WTC11 (cell line): ENCODE results near the gene APOD. TPM values are rescaled to one million over a fixed set of nuclear protein-coding genes. Genes with fewer than 3 reads are reported as not detected.

Source experiments
- ATAC-seq: fragments of 200-7000 bp; cut with Tn5 transposase; 2 replicates; pipeline ENCODE4 v1.10.0; 2021; ENCODE audit warnings: mild to moderate bottlenecking, moderate library complexity
- CTCF ChIA-PET: fragments of 300-600 bp; sonication (Branson Sonifier 250); formaldehyde crosslinking; loops from one replicate; lab custom pipeline; 2021; ENCODE audit warnings: antibody characterized with exemption; lab: Charles Lee
- POLR2A ChIA-PET: fragments of 350-600 bp; sonication (Branson Sonifier 250); formaldehyde crosslinking; loops from one replicate; lab custom pipeline; 2021; ENCODE audit warnings: antibody characterized with exemption; lab: Charles Lee
- DNase-seq: peaks from one replicate; pipeline ENCODE4 v3.0.0; 2021; ENCODE audit warnings: low spot score
- H3K27ac Mint-ChIP-seq: 2 replicates; pipeline ENCODE4 v1.8.0; 2021; ENCODE audit warnings: mixed read lengths
- H3K27me3 Mint-ChIP-seq: 2 replicates; pipeline ENCODE4 v1.8.0; 2021; ENCODE audit warnings: low read depth, mild to moderate bottlenecking, moderate library complexity, mixed read lengths
- H3K36me3 Mint-ChIP-seq: 2 replicates; pipeline ENCODE4 v1.8.0; 2021; ENCODE audit warnings: mixed read lengths
- H3K4me1 Mint-ChIP-seq: 2 replicates; pipeline ENCODE4 v1.8.0; 2022; ENCODE audit warnings: mixed read lengths
- H3K4me3 Mint-ChIP-seq: 2 replicates; pipeline ENCODE4 v1.8.0; 2021; ENCODE audit warnings: mild to moderate bottlenecking, moderate library complexity, mixed read lengths
- H3K9me3 Mint-ChIP-seq: 2 replicates; pipeline ENCODE4 v1.8.0; 2021; ENCODE audit warnings: mixed read lengths
- CDX4 ChIP-seq: fragments of 250-450 bp; sonication (Bioruptor Pico); IDR thresholded peaks from 2 replicates; pipeline ENCODE4 v1.9.0; 2021; ENCODE audit warnings: moderate library complexity, mild to moderate bottlenecking, inconsistent platforms, borderline replicate concordance
- CTCF ChIP-seq: fragments of 200-600 bp; IDR thresholded peaks from 2 replicates; pipeline ENCODE4 v1.8.0; 2022; ENCODE audit warnings: antibody characterized with exemption
- E2F5 ChIP-seq: sonication (generic); formaldehyde crosslinking; IDR thresholded peaks from 2 replicates; pipeline ENCODE4 v1.8.1; 2022; ENCODE audit warnings: mild to moderate bottlenecking, moderate library complexity, missing genetic modification reagents
- FOXP1 ChIP-seq: sonication (generic); formaldehyde crosslinking; IDR thresholded peaks from 2 replicates; pipeline ENCODE4 v1.8.0; 2022; ENCODE audit warnings: missing genetic modification reagents, mild to moderate bottlenecking, moderate library complexity, borderline replicate concordance
- FOXP4 ChIP-seq: sonication (generic); formaldehyde crosslinking; IDR thresholded peaks from 2 replicates; pipeline ENCODE4 v1.8.0; 2022; ENCODE audit warnings: mild to moderate bottlenecking, missing genetic modification reagents
- GABPB1 ChIP-seq: sonication (generic); formaldehyde crosslinking; IDR thresholded peaks from 2 replicates; pipeline ENCODE4 v1.8.1; 2023; ENCODE audit warnings: mild to moderate bottlenecking, missing genetic modification reagents
- KAT7 ChIP-seq: sonication (generic); formaldehyde crosslinking; IDR thresholded peaks from 2 replicates; pipeline ENCODE4 v1.8.1; 2023; ENCODE audit warnings: missing genetic modification reagents, mild to moderate bottlenecking, borderline replicate concordance
- MAX ChIP-seq: sonication (generic); formaldehyde crosslinking; IDR thresholded peaks from 2 replicates; pipeline ENCODE4 v1.8.0; 2022; ENCODE audit warnings: mild to moderate bottlenecking, missing genetic modification reagents
- NFATC4 ChIP-seq: fragments of 250-450 bp; sonication (Bioruptor Pico); IDR thresholded peaks from 2 replicates; pipeline ENCODE4 v1.9.0; 2021; ENCODE audit warnings: mild to moderate bottlenecking
- NFE2L1 ChIP-seq: sonication (generic); formaldehyde crosslinking; IDR thresholded peaks from 2 replicates; pipeline ENCODE4 v1.8.1; 2023; ENCODE audit warnings: missing genetic modification reagents
- RELA ChIP-seq: sonication (generic); formaldehyde crosslinking; IDR thresholded peaks from 2 replicates; pipeline ENCODE4 v1.8.1; 2022; ENCODE audit warnings: missing genetic modification reagents, mild to moderate bottlenecking, borderline replicate concordance
- RORB ChIP-seq: fragments of 250-450 bp; sonication (Bioruptor Pico); IDR thresholded peaks from 2 replicates; pipeline ENCODE4 v1.9.0; 2021; ENCODE audit warnings: mild to moderate bottlenecking
- SMAD3 ChIP-seq: sonication (generic); formaldehyde crosslinking; IDR thresholded peaks from 2 replicates; pipeline ENCODE4 v1.8.0; 2022; ENCODE audit warnings: missing genetic modification reagents, mild to moderate bottlenecking, borderline replicate concordance
- SP1 ChIP-seq: sonication (generic); formaldehyde crosslinking; conservative IDR thresholded peaks from 2 replicates; pipeline ENCODE4 v1.8.1; 2022; ENCODE audit warnings: missing genetic modification reagents
- STAT6 ChIP-seq: sonication (generic); formaldehyde crosslinking; conservative IDR thresholded peaks from 2 replicates; pipeline ENCODE4 v1.8.1; 2023; ENCODE audit warnings: mild to moderate bottlenecking, low read depth, missing genetic modification reagents, moderate library complexity
- USF2 ChIP-seq: sonication (generic); formaldehyde crosslinking; IDR thresholded peaks from 2 replicates; pipeline ENCODE4 v1.8.1; 2023; ENCODE audit warnings: mild to moderate bottlenecking, missing genetic modification reagents, moderate library complexity
- ZBTB43 ChIP-seq: sonication (generic); formaldehyde crosslinking; IDR thresholded peaks from 2 replicates; pipeline ENCODE4 v1.8.1; 2023; ENCODE audit warnings: mild to moderate bottlenecking, missing genetic modification reagents
- ZNF138 ChIP-seq: sonication (generic); formaldehyde crosslinking; conservative IDR thresholded peaks from 2 replicates; pipeline ENCODE4 v1.8.1; 2022; ENCODE audit warnings: mild to moderate bottlenecking, moderate library complexity, missing genetic modification reagents
- ZNF232 ChIP-seq: sonication (generic); formaldehyde crosslinking; IDR thresholded peaks from 2 replicates; pipeline ENCODE4 v1.8.0; 2022; ENCODE audit warnings: mild to moderate bottlenecking, missing genetic modification reagents
- ZNF396 ChIP-seq: fragments of 250-450 bp; sonication (Bioruptor Pico); IDR thresholded peaks from 2 replicates; pipeline ENCODE4 v1.8.0; 2021; ENCODE audit warnings: mild to moderate bottlenecking, moderate library complexity, borderline replicate concordance
- total RNA-seq: library from RNA; stranded (reverse); gene quantifications from 3 replicates; pipeline ENCODE4 v1.2.3, GENCODE V29; 2021

APOD gene
- total RNA-seq, 1 experiment from 2014 or later, result not detected

- no peaks in the 10 kb centered on the region for H3K9me3 Mint-ChIP-seq
- CTCF ChIA-PET, result interaction anchor here (0.8 to 3.5 kb wide), 4 partner anchors 13 to 909 kb away, joined by 3 to 37 read pairs (median 5); partner anchors contain the start of gene XXYLT1
- no peaks in the 10 kb centered on the region for H3K36me3 Mint-ChIP-seq
- TF ChIP-seq E2F5 (CRISPR knock-in tag), result peak; percentile 41; the same call in 1 of the 2 replicates
- TF ChIP-seq ZBTB43 (CRISPR knock-in tag), result peak; percentile 49; the same call in 1 of the 2 replicates
- no peak for TF ChIP-seq ZNF138 (CRISPR knock-in tag)
- TF ChIP-seq CDX4 (CRISPR knock-in tag), result no peak
- TF ChIP-seq KAT7 (CRISPR knock-in tag), result no peak
- no peak for TF ChIP-seq SMAD3 (CRISPR knock-in tag)
- 0 out of 2 replicates have a peak, but pooled peaks have one; percentile 35 for TF ChIP-seq FOXP4 (CRISPR knock-in tag)
- peak; percentile 83 for TF ChIP-seq FOXP1
- TF ChIP-seq NFE2L1 (CRISPR knock-in tag), result peak; percentile 43; the same call in 1 of the 2 replicates
- no peak for TF ChIP-seq MAX (CRISPR knock-in tag)
- TF ChIP-seq SP1 (CRISPR knock-in tag), result peak; percentile 79; the same call in 1 of the 2 replicates
- TF ChIP-seq ZNF232 (CRISPR knock-in tag), result peak; percentile 93
- TF ChIP-seq RELA, result no peak
- 0 out of 2 replicates have a peak, but pooled peaks have one; percentile 32 for TF ChIP-seq GABPB1 (CRISPR knock-in tag)
- peaks cover 54% of the 10 kb centered on the region for H3K27me3 Mint-ChIP-seq
- peak within 1 kb of the TSS; percentile 89 for H3K4me3 Mint-ChIP-seq
- DNase-seq (peak; percentile 88), ATAC-seq (peak; percentile 89)
- POLR2A ChIA-PET, result interaction anchor here (1.2 to 2.3 kb wide), 3 partner anchors 8 to 277 kb away, joined by 3 to 7 read pairs (median 3); partner anchors contain the start of gene XXYLT1
- peaks cover 36% of the 10 kb centered on the region for H3K4me1 Mint-ChIP-seq
- H3K27ac Mint-ChIP-seq, result no peak within 1 kb of the TSS
Measured at GRCh38 chr3:195542698-195543499, 40.8 kb downstream of the APOD start, which contains the start of gene PPP1R2. PPP1R2 (minus strand) TSS chr3:195543325; CDS start chr3:195543025, 300 bp downstream.

GRCh38 chr3:195542316-195542697, 41.4 kb downstream of the APOD start:
- H3K4me3 Mint-ChIP-seq, result peak overlapping the region; percentile 89
- ChIA-PET POLR2A (interaction anchor here (1.4 to 2.3 kb wide), 2 partner anchors 8 to 271 kb away, joined by 3 to 7 read pairs; partner anchors contain the start of gene XXYLT1), CTCF (interaction anchor here (1.6 to 3.5 kb wide), 2 partner anchors 14 to 272 kb away, joined by 7 to 37 read pairs; partner anchors contain the start of gene XXYLT1)
- H3K9me3 Mint-ChIP-seq, result no peaks in the 10 kb centered on the region
- ATAC-seq (no peak), DNase-seq (no peak)
- H3K36me3 Mint-ChIP-seq, result no peaks in the 10 kb centered on the region
- H3K27me3 Mint-ChIP-seq, result peaks cover 48% of the 10 kb centered on the region
- H3K4me1 Mint-ChIP-seq, result peaks cover 34% of the 10 kb centered on the region
- H3K27ac Mint-ChIP-seq, result no peak overlapping the region
- TF ChIP-seq NFATC4, result no peak
- no peak for TF ChIP-seq ZNF396
- no peak for TF ChIP-seq ZBTB43 (CRISPR knock-in tag)
- TF ChIP-seq RORB (CRISPR knock-in tag), result no peak
- TF ChIP-seq STAT6 (CRISPR knock-in tag), result no peak
- TF ChIP-seq NFE2L1 (CRISPR knock-in tag), result no peak
- no peak for TF ChIP-seq KAT7 (CRISPR knock-in tag)
- TF ChIP-seq CTCF, result no peak
- no peak for TF ChIP-seq USF2 (CRISPR knock-in tag)
